GM13977 (cell line): ENCODE data around the gene ADIPOQ.
"Not testable (repeated sequence)": the region's sequence is repeated elsewhere in the genome, so short reads cannot be mapped to it uniquely, and the experiment has no call there.

Experiments
- DNase-seq: peaks from one replicate; pipeline ENCODE4 v3.0.0; 2012; ENCODE audit warnings: low spot score
- in situ Hi-C: fragments of 300-500 bp; cut with MboI; formaldehyde crosslinking; loops from one replicate; pipeline ENCODE4 v1.12.0; 2022; ENCODE audit warnings: low sequenced_read_pairs, low pct_unique_long_range_greater_than_20kb, mixed read lengths, inconsistent platforms; ENCODE audit not compliant: unreplicated experiment
- TF ChIP-seq, protein P1 (sequence below): IDR thresholded peaks from 2 replicates; pipeline ENCODE4 v1.5.1; 2012; ENCODE audit warnings: mild to moderate bottlenecking, control low read depth; ENCODE audit not compliant: insufficient read depth; ENCODE audit errors: extremely low read depth, missing control alignments

The ADIPOQ gene

DNA sequence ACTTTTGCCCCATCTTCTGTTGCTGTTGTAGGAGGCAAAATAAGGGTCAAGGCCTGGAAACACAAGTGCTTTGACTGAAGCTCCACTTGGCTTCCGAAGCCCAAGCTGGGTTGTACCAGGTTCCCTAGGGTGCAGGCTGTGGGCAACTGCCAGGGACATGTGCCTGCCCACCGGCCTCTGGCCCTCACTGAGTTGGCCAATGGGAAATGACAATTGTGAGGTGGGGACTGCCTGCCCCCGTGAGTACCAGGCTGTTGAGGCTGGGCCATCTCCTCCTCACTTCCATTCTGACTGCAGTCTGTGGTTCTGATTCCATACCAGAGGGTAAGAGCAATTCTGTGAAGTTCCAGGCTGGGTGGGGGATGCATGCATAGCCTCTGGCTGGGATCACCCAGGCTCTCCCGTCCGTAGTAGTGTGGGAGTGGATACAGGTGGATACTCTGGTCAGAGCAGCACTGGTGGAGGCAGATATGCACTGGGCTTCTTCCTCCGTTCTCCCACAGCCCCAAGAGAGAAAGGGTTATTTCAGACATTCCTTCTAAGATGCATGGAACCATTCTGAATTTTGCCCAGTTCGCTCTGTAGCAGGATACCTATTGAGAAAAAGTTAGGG lies at the start of gene ADIPOQ:
ADIPOQ (plus strand) TSS at position 285 of the 613 bp plus-strand sequence. CDS start 10,349 bp downstream, outside the sequence.
- in situ Hi-C loops = loop anchor here (10.0 kb wide), 1 partner anchor 322 kb away; no protein-coding TSS in a partner anchor
- DNase-seq = no peak
- TF ChIP-seq, protein P1, sequence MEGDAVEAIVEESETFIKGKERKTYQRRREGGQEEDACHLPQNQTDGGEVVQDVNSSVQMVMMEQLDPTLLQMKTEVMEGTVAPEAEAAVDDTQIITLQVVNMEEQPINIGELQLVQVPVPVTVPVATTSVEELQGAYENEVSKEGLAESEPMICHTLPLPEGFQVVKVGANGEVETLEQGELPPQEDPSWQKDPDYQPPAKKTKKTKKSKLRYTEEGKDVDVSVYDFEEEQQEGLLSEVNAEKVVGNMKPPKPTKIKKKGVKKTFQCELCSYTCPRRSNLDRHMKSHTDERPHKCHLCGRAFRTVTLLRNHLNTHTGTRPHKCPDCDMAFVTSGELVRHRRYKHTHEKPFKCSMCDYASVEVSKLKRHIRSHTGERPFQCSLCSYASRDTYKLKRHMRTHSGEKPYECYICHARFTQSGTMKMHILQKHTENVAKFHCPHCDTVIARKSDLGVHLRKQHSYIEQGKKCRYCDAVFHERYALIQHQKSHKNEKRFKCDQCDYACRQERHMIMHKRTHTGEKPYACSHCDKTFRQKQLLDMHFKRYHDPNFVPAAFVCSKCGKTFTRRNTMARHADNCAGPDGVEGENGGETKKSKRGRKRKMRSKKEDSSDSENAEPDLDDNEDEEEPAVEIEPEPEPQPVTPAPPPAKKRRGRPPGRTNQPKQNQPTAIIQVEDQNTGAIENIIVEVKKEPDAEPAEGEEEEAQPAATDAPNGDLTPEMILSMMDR = no peak

DNA sequence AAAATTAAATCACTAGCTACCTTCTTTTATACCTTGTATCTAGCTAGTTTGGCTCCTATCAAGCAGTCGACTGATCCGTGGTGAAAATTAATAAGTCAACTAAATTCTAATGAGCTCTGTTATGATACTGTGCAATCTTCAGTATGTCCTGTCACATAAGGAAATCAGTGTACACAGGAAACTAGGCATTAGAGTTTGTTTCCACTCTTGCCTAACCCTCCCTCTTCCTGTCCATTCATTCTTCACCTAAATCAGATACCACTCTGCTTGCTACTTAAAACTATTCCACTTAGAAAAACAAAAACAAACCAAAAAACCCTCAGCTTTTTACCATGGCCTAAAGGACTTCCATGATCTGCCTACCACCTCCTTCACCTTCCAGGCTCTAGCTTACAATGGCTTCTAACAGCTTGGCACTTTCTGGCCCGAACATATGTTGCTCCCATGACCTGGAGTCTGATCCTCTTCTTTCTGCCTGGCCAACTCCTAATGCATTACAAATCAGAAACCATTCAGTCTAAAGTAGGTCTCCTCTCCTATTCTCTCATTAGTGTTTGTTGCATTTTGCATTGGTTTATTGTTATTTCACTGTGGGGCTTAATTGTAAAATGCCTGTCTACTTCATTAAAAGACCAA lies 44.2 kb upstream of the ADIPOQ start:
- DNase-seq = no peak
- in situ Hi-C loops = no loop called here
- TF ChIP-seq, protein P1 = no peak

DNA sequence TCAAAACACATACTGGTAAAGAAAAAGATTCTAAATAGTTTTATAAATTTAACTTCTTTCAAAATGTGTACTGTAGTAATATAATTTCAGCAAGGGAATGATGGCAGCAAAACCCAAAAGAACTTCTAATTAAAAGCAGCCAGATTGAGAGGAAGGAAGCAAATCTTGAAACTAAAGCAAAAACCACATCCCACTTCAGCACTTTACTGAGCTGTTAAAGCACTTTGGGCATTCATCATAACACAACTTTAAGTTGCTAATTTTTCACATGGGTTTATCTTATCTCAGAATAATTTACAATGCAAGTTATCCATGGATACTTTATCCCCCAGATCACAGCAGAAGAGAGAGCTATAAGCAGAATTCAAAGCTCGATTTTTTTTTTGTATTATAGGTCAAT lies 42.2 kb upstream of the ADIPOQ start:
- in situ Hi-C loops = no loop called here
- DNase-seq = no peak
- TF ChIP-seq, protein P1 = no peak

DNA sequence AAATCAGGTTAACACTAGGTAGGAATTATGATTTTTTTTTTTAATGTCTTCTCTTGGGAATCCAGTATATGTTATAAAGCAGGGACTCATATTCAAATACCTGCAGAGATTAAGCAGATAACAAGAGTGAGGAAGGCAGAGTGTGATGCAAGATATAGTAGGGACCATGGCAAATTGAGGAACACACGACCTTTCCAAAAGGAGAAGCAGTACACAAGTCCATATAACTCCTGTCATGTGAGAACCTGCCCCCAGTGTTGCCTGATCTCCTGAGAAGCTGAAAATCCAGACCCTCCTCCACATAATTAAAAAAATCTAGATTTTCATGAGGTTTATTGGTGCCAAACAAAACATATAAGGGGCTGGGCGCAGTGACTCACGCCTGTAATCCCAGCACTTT lies 39.8 kb upstream of the ADIPOQ start:
- no peak for DNase-seq
- TF ChIP-seq, protein P1 = no peak
- in situ Hi-C loops = no loop called here

DNA sequence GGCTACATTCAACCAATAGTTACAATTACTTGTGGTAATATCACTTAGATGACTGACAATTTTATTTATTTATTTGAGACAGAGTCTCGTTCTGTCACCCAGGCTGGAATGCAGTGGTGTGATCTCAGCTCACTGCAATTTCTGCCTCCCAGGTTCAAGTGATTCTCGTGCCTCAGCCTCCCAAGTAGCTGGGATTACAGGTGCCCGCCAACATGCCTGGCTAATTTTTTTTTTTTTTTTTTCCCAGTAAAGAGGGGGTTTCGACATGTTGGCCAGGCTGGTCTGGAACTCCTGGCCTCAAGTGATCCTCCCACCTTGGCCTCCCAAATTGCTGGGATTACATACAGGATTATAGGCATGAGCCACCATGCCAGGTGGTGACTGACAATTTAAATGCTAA lies 39.1 kb upstream of the ADIPOQ start:
- in situ Hi-C loops, DNase-seq: not testable (repeated sequence)

DNA sequence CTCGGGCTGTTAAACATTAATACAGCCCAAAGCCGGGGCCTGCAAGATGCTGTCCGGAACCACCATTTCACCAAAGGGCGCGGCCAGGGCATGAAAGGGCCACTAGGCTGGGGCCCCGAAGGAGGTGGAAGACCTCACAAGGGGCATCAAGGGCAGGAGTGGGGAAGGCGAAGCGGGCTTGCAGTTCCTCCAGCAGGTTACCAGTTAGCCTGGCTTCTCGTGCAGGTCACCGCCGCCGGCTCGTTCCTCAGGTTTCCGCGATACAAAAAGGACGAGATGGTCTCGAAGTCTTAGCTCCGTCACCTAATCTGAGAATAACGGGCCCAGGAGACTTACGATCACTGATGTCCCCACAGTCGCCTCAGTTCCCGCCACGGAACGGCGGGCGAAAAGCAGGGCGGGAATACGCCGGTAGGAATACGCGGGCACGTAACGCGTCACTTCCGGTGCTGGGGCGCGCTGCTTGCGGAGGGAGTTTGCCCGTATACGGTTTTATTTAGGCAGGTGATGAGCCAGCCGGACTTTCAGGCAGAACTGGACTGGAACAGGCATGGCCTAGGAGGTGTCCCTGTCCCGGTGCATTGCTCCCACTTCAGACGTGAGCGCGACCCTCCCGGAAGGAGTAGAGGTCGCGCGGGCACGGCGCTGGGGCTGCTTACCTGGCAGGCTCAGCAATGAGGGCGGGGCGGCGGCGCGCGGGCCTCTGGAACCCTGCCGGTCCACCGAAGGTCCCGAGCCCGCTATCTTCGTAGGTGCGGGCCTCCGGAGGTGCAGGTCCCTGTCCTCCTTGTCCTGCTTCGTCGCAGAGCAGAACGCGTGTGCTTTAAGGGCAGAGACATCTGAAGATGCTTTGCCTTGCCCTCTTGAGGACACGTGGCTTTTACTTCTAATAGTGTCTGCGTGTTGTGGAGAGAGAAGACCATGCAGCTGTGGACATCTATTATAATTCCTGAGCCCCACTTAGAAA lies 36.1 kb upstream of the ADIPOQ start, which contains the start of gene RFC4:
RFC4 (minus strand) TSS at position 394 of the 967 bp plus-strand sequence. CDS start 1,769 bp downstream, outside the sequence.
- in situ Hi-C loops = no loop called here
- peak; percentile 83 for DNase-seq
- TF ChIP-seq, protein P1 = no peak

DNA sequence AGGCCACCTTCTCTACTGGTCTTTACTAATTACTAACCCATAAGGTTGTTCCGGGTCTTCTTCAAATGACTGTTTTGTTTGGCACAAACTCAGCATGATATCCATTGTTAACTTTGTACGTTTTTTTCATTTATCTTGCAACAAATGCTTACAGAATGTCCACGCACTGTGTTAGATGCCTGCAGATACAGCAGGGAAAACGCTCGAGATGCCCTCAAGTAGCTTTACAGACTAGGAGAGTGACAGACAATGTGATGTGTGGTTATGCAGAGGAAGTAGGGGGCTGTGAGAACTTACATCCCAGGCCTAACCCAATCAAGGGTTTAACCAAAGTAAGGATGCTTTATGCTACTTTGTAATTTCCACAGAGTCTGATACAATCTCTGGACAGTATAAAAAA lies 35.3 kb upstream of the ADIPOQ start:
- in situ Hi-C loops = no loop called here
- TF ChIP-seq, protein P1 = no peak
- DNase-seq = no peak
